GM13976 (cell line): ENCODE measurements around the gene MVB12B.

Experiments used
- DNase-seq: peaks from one replicate; pipeline ENCODE4 v3.0.0; 2012; ENCODE audit warnings: low spot score
- CTCF ChIP-seq: IDR thresholded peaks from 2 replicates; pipeline ENCODE4 v1.5.1; 2012; ENCODE audit warnings: borderline replicate concordance, mild to moderate bottlenecking; ENCODE audit not compliant: insufficient read depth; ENCODE audit errors: extremely low read depth, missing control alignments, control extremely low read depth
- in situ Hi-C: fragments of 300-500 bp; cut with MboI; formaldehyde crosslinking; loops from one replicate; pipeline ENCODE4 v1.12.0; 2022; ENCODE audit warnings: low sequenced_read_pairs, mixed read lengths, inconsistent platforms; ENCODE audit not compliant: unreplicated experiment

MVB12B gene

GRCh38 chr9:126296687-126297086 lies 29.9 kb upstream of the MVB12B start:
- in situ Hi-C loops: no loop called here
- no peak for DNase-seq
- TF ChIP-seq CTCF: no peak

- no peak for TF ChIP-seq CTCF
- no peak for DNase-seq
- in situ Hi-C loops: no loop called here
These were observed 29.0 kb upstream of the MVB12B start for GRCh38 chr9:126297661-126298060.

GRCh38 chr9:126298063-126298801 lies 28.4 kb upstream of the MVB12B start:
- no peak for TF ChIP-seq CTCF
- DNase-seq: no peak
- in situ Hi-C loops: no loop called here

- DNase-seq: no peak
- in situ Hi-C loops: loop anchor here (25.0 kb wide), 1 partner anchor 188 kb away; no protein-coding TSS in a partner anchor
- TF ChIP-seq CTCF: no peak
These were observed 26.8 kb upstream of the MVB12B start for GRCh38 chr9:126299706-126300276.

- in situ Hi-C loops: loop anchor here (25.0 kb wide), 1 partner anchor 186 kb away; no protein-coding TSS in a partner anchor
- no peak for TF ChIP-seq CTCF
- DNase-seq: no peak
These were observed 25.4 kb upstream of the MVB12B start for GRCh38 chr9:126301196-126301595.

GRCh38 chr9:126301985-126302603 lies 24.5 kb upstream of the MVB12B start:
- DNase-seq: peak; percentile 51
- peak; percentile 29 for TF ChIP-seq CTCF
- in situ Hi-C loops: loop anchor here (25.0 kb wide), 1 partner anchor 185 kb away; no protein-coding TSS in a partner anchor
